Measurements from ENCODE around the gene MAIP1. TPM values are rescaled to one million over a fixed set of nuclear protein-coding genes. Genes with fewer than 3 reads are reported as not detected.
"Not testable (repeated sequence)": the region's sequence is repeated elsewhere in the genome, so short reads cannot be mapped to it uniquely, and the experiment has no call there.

Gene MAIP1, protein sequence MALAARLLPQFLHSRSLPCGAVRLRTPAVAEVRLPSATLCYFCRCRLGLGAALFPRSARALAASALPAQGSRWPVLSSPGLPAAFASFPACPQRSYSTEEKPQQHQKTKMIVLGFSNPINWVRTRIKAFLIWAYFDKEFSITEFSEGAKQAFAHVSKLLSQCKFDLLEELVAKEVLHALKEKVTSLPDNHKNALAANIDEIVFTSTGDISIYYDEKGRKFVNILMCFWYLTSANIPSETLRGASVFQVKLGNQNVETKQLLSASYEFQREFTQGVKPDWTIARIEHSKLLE
- 28.2 TPM for total RNA-seq
- long read RNA-seq, transcript MAIP1-202 (5 exons, 1,386 nt), result major isoform, 18 of 21 reads
- long read RNA-seq, partial matches to known transcripts, result 0 of 21 reads
- long read RNA-seq, other reads (novel, unspliced or antisense), result 3 of 21 reads

- DNase-seq (peak; percentile 88), ATAC-seq (ENCODE audit: poor library complexity) (peak; percentile 97)
- intact Hi-C loops (cut with DNase I), result no loop called here
Measured at GRCh38 chr2:199955339-199956061, at the start of gene MAIP1, which contains the start of gene TYW5. Gene MAIP1 (plus strand): TSS chr2:199955582. CDS start chr2:199955799, 217 bp downstream. Gene TYW5 (minus strand): TSS chr2:199955491. CDS start chr2:199955470, 21 bp downstream.

- intact Hi-C loops (cut with DNase I), result no loop called here
- DNase-seq (no peak), ATAC-seq (ENCODE audit: poor library complexity) (no peak)
Measured at GRCh38 chr2:199907008-199907714, 48.2 kb upstream of the MAIP1 start.

GRCh38 chr2:199910338-199911051 is 44.9 kb upstream of the MAIP1 start:
- DNase-seq (no peak), ATAC-seq (ENCODE audit: poor library complexity) (no peak)
- intact Hi-C loops (cut with DNase I), result no loop called here

DNA sequence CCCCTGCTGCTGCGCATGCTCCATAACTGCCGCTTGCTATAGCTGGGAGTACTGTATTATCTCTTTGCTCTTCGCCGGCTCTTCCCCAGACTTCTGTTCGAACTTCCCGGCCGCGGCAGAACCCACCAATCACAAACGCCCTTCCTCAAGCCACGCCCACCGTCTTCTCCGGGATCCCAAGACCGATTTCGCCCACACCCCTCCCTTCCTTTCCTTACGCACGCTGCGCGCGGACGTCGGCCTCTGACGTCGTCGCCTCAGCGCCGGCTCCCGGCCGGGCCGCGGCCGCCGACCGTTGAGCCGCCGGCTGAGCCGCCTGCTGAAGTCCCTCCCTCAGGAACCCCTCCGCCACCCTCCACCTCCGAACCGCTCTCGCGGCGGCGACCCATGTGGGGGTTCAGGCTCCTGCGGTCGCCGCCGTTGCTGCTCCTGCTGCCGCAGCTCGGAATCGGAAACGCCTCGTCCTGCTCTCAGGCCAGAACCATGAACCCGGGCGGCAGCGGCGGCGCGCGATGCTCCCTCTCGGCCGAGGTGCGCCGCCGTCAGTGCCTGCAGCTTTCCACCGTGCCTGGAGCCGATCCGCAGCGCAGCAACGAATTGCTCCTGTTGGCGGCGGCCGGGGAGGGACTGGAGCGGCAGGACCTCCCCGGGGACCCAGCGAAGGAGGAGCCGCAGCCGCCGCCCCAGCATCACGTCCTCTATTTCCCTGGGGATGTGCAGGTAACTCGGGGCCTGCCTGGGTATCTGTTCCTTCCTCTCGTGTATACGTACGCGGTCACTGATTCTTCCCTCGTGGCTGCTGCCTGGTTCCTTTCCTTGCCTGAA is 44.1 kb upstream of the MAIP1 start, which contains the start of gene C2orf69:
TSS of gene C2orf69 (plus strand) at position 242 of the 825 bp plus-strand sequence. CDS start at position 388, 146 bp downstream.
- peak; percentile 99 for ATAC-seq (ENCODE audit: poor library complexity)
- intact Hi-C loops (cut with DNase I), result no loop called here
- peak; percentile 97 for DNase-seq

- no peak for ATAC-seq (ENCODE audit: poor library complexity)
- DNase-seq, result no peak
- intact Hi-C loops (cut with DNase I), result no loop called here
Measured at GRCh38 chr2:199911877-199912161, 43.6 kb upstream of the MAIP1 start.

- DNase-seq; intact Hi-C loops (cut with DNase I); ATAC-seq (ENCODE audit: poor library complexity): not testable (repeated sequence)
Measured at GRCh38 chr2:199912553-199913114, 42.7 kb upstream of the MAIP1 start.

DNA sequence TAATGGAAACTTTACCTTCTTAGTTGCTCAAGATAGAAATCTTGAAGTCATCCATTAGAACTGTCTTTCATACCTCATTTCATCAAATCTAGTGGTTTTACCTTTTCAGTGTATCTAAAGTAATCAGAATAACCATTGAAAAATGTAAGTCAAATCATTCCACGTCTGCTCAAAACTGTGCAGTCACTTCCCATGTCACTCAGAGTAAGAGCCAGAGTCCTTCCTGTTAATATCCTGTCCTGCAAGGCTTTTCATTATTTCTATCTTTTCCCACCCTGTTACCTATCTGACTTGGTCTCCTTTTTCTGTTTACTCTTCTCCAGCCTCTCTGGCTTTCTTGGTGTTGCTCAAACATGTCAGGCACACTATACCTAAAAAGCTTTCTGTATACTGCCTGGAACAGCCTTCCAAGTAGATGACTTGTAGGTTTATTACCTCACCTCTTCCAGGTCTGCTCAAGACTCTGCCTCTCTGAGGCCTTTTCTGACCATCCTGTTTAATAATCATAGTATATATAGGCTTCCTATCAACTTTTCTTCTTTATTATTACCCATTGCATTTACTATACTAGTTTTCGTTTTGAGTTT is 40.9 kb upstream of the MAIP1 start:
- DNase-seq (no peak), ATAC-seq (ENCODE audit: poor library complexity) (no peak)
- intact Hi-C loops (cut with DNase I), result no loop called here

GRCh38 chr2:199916980-199917379 is 38.4 kb upstream of the MAIP1 start:
- DNase-seq (no peak), ATAC-seq (ENCODE audit: poor library complexity) (no peak)
- intact Hi-C loops (cut with DNase I), result no loop called here

- DNase-seq (no peak), ATAC-seq (ENCODE audit: poor library complexity) (no peak)
- intact Hi-C loops (cut with DNase I), result no loop called here
Measured at GRCh38 chr2:199922856-199923255, 32.5 kb upstream of the MAIP1 start.

DNA sequence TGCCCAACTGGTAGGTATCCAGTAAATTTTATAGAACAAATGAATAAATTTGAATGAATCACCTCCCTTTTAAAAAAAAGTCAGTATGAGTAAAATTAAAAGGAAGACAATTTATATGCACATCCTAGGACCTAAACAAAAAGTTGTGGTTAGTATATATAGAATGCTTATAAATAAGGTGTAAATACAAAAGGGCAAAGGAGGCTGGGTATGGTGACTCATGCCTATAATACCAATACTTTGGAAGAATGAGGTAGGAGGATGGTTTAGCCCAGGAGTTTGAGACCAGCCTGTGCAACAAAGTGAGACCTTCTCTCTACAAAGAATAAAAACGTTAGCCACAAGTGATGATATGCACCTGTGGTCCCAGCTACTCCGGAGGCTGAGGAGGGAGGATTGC is 31.5 kb upstream of the MAIP1 start:
- DNase-seq (no peak), ATAC-seq (ENCODE audit: poor library complexity) (no peak)
- intact Hi-C loops (cut with DNase I), result no loop called here

GRCh38 chr2:199926806-199927205 is 28.6 kb upstream of the MAIP1 start:
- no peak for ATAC-seq (ENCODE audit: poor library complexity)
- intact Hi-C loops (cut with DNase I), result no loop called here

GRCh38 chr2:199928226-199928625 is 27.2 kb upstream of the MAIP1 start:
- ATAC-seq (ENCODE audit: poor library complexity) (no peak), DNase-seq (no peak)
- intact Hi-C loops (cut with DNase I), result no loop called here

More at GRCh38 chr2:199926806-199927205, 28.6 kb upstream of the MAIP1 start:
- no peak for DNase-seq

GRCh38 chr2:199928626-199929025 is 26.8 kb upstream of the MAIP1 start:
- intact Hi-C loops (cut with DNase I), result no loop called here
- DNase-seq (no peak), ATAC-seq (ENCODE audit: poor library complexity) (no peak)

- intact Hi-C loops (cut with DNase I), result no loop called here
- DNase-seq, result no peak
- ATAC-seq (ENCODE audit: poor library complexity), result no peak
Measured at GRCh38 chr2:199929262-199929661, 26.1 kb upstream of the MAIP1 start.

GRCh38 chr2:199932312-199932855 is 23.0 kb upstream of the MAIP1 start:
- DNase-seq, result no peak
- no peak for ATAC-seq (ENCODE audit: poor library complexity)
- intact Hi-C loops (cut with DNase I), result no loop called here

DNA sequence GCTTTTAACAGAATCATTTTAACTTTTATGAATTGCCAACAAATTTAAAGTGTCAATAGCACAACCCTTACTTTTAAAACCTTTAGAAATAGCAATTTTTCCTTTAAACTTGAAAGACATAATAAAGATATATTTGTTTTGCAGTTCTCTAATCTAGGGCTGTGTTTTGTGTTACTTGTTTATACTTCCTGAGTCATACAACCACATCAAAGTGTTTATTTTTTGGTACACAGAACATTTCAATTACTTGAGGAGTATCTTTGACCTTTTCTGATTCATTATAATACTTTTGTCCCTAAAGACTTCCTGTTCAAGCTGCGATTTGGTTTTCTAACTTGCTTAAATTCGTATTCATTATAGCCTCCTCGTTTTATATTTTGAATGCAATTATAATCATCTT is 21.9 kb upstream of the MAIP1 start:
- ATAC-seq (ENCODE audit: poor library complexity) (no peak), DNase-seq (no peak)
- intact Hi-C loops (cut with DNase I), result no loop called here

DNA sequence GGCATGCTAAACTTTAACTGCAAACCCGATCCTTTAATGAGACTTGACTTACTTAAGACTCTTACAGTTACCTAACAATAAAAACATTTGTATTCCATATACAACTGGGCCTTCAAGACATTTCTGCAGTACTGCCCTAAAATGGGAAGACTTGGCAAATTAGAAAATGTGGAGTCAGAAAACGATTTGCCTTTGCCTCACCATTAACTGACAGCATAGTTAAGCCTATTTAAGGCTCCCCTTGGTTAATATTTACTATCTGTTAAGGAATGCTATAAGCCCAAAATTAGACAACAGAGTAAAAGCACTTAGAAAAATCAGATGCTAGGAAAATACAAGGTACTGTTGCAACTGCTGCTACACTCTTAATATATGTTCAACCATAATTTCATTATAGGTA is 18.8 kb upstream of the MAIP1 start:
- ATAC-seq (ENCODE audit: poor library complexity) (no peak), DNase-seq (no peak)
- intact Hi-C loops (cut with DNase I), result no loop called here

All from Right ventricle myocardium superior (tissue), 1 donor.